ENCODE measurements around the gene PLXNA4.

Gene PLXNA4

DNA sequence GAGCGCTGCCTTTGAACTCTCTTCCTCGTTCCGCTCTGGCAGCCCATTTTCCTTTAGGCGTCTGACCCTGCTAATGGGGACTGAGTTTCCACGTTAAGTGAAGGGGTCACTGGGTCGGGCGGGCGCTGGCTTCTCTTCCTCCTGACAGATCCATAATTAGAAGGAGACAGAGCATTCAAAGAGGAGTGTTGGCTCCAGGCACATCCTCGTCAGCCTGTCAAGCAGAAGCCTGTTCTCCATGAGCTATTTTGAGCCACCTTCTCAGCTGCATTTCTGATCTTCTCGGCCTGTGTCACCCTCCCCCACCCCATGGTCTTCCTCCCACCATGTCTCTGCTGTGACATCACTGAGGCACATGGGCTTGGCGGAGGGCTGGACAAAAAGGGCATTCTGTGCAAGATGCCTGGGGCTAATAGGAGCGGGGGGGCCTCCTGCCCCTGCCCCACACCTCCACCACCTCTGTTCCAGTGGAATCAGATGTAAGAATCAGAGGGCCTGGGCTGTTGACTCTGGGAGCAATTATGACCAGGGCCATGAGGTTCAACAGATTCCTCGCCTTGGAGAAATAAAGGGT, 248.1 kb downstream of the PLXNA4 start:
- DNase-seq (ENCODE audit: low read depth in 2 of 2, low spot score in 1 of 2), result no peak

- no peak for DNase-seq (ENCODE audit: low read depth in 2 of 2, low spot score in 1 of 2)
Observed at GRCh38 chr7:132326878-132327589, 249.2 kb downstream of the PLXNA4 start.

DNA sequence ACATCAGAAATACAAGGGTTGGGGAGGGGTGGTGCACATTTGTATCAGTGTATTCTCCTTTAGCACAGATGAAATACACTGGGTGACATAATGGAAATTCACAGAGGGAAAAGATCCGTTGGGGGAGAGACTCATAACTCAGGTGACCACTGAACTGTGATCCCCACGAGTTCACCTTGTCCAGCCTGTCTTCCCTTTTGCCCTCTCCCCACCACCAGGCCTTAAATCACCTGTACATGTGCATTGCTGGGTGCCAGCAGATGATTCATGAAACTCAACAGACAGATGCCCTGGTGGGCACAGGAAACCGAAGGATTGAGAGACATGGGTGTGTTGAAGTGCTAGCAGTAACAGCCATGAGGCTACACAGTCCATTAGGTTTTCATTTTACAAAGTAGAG, 253.3 kb downstream of the PLXNA4 start:
- no peak for DNase-seq (ENCODE audit: low read depth in 2 of 2, low spot score in 1 of 2)

GRCh38 chr7:132321387-132321786, 254.9 kb downstream of the PLXNA4 start:
- DNase-seq (ENCODE audit: low read depth in 2 of 2, low spot score in 1 of 2), result no peak

- DNase-seq (ENCODE audit: low read depth in 2 of 2, low spot score in 1 of 2), result no peak
Observed at GRCh38 chr7:132319481-132319880, 256.8 kb downstream of the PLXNA4 start.

DNA sequence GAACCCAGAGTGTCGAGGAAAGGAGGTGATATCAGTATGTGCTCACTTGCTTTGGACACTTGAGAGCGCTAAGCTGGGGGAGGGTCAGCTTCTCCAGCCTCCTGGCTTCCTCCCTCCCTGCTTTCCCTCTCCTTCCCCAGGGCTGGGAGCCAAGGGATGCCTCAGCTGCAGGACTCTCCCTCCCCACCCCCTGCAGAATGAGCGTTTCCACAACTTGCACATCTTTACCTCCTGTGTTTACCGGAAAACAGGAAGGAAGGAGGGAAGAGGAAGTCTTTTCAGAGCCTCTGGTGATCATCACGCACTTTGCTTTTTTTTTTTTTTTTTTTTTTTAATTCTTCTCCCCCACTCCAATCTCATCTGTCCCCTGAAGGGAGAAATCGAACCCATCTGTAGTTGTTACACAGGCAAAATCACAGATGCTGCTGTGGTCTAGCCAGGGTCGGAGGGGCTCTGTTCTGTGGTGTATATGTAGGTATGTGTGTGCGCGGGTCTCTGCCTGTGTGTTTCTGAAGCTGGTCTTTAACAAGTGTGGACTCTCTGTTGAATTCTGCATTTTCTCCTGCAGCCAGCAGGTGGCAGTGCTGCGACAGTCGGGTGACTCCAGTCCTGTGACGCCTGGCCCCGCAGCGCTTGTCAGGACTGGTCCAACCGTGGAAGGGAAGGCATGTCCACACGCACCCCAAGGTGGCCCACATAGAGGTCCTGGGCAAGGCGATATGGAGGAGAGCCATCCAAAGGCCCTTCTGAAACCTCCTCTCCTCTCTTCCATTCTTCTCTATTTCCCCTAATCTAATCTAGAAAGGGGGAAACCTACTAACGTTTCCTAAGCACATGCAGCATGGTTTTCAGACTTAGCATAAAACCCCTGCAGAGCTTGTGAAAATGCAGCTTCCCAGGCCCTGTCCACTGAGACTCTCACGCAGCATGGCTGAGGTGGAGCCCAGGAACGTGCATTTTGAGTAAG, 257.6 kb downstream of the PLXNA4 start:
- DNase-seq (ENCODE audit: low read depth in 2 of 2, low spot score in 1 of 2), result peak; percentile 35 to 53

DNA sequence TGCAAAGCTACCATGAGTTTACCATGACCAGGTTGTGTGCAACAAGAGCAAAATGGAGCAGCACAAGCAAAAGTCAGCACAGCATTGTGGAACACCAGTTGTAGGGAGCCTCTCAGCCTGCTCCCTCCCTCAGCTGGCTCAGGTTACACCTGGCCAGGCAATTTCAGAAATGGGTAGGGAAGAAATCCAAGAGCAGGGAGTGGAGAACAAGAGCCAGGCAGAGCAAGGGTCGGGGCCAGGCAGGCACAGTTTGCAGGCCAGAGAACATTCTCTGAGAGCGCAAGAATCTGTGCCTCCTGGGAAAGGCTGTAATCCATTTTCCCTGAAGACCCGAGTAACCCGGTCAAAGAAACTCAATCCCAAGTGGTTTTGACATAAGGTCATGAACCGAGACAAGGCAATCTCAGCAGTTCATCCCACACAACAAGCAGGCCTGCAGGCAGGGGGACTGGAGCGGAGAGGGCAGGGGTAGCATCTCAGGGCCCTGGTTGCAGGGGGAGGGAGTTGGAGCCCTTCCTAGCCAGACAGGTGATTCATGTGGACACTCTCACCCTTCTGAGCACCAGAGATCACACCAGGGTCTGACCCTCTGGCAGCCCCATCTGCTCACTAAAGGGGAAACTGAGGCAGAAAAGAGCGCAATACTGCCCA, 258.4 kb downstream of the PLXNA4 start:
- no peak for DNase-seq (ENCODE audit: low read depth in 2 of 2, low spot score in 1 of 2)

DNA sequence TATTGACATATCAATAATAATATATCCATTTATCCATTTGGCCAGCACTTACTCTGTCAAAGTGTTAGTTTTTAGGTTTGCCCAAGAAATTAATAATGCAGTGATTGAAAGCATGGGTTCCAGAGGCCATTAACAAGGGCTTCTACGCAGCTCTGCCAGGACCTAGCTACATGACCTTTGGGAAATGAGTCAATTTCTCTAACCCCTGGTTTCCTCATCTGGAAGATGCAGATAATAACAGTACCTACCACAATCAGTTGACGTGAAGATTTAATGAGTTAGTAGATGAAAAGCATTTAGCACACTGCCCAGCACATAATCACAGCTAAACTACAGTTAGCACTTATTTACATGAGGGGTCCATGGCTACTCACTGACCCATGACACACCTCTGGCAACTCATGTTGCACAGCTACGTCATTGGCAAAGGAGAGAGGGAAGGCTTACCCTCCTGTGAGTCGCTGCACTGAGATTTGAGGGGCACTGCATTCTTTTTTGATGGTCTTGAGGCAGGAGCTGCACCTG, 263.7 kb downstream of the PLXNA4 start:
- no peak for DNase-seq (ENCODE audit: low read depth in 2 of 2, low spot score in 1 of 2)

DNA sequence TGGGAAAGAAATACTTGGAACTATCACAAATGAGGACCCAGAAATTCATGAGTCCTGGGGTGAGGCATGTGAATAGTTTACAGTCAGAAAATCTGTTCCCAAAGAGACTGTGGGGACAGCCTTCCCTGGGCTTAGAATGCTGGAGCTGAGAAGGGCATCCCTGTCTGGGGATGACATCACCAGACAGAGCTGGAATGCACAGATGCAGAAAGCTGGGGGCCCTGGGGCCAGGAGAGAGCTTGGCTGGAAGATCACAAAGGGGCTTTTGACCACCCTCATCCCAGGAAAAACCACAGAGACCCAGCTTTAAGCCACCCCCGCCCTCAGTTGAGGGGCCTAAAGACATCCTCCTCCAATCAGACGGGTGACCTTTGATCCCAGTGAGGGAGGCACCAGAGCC, 264.5 kb downstream of the PLXNA4 start:
- DNase-seq (ENCODE audit: low read depth in 2 of 2, low spot score in 1 of 2), result no peak

DNA sequence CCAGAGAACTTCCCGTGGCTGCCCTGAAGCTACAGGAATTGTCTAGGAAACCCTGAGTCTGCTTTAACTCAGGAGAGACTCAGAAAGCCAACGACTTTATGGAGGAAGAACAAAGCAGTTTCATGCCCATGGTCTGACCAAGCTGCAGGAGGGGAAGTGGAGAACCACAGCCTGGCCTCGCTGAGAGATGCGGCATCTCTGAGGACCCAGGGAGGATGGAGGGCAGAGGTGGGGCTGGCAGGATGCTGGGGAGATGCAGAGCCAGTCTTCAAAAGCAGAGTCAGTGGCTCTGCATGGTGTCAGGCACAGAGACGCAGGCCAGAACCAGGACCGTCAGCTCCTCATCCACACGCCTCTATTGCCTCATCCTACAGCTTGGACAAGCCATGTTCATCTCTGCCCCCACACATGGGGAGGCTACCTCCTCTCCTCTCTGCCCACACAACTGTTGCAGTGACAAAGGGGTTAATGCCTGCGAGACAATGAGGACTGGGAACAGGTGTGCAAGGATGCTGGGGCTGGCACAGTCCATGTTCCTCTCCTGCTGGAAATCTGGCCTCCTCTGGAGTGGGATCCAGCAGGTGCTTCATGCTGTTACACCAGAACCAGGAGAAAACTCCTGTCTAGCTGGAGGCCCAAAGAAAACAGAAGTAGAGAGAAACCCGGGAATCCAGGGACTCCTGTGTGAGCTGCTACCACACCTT, 267.0 kb downstream of the PLXNA4 start:
- DNase-seq (ENCODE audit: low read depth in 2 of 2, low spot score in 1 of 2), result no peak

GRCh38 chr7:132307465-132307864, 268.8 kb downstream of the PLXNA4 start:
- DNase-seq (ENCODE audit: low read depth in 2 of 2, low spot score in 1 of 2), result no peak

DNA sequence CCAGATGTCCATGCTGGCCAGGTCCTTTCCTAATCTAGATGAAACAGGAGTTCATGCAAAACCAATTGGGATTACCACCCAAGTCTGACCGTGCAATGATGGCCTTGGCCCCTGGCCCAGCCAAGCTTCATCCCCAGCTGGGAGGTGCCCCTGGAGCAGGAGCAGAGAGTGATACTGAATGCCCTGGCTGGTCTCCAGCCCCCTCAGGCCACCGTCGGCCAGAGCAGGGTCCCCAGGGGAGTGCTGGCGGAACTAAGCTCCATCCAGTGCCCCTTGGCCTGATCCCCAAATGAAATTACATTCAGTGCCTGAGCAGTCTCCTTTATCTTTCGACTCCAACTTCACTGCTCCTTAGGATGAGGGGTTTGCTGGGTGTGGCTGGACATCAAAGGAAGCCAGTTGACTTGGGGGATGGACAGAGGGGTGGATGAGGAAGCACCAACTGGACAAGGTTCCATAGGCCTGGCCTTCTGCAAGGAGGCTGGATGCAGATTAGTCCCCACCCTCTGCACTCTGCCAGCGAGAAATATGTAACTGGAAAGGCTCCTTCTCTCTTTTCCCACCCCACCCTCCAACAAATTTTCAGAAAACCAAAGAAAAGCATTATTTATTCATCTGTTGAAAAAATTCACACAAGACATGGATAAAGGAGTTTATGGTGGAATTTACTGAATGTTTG, 275.5 kb downstream of the PLXNA4 start:
- no peak for DNase-seq (ENCODE audit: low read depth in 2 of 2, low spot score in 1 of 2)

DNA sequence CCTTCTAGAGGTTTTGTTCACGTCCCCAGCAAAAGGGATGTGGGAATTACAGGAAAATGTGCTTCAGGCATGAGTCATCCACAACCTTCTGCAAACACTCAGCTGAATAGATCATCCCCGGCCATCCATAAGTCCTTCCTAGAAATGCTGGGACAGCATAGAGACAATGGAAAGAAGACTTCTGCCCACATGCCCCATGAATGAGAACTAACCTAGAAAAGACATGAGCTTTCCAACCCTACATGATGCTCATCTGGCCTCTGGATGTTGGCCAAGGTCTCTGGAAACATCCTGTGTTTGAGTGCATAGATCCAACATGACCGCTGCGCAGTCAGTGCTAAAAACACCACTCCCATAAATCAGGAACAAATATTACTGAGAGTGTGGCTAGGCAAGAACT, 277.5 kb downstream of the PLXNA4 start:
- no peak for DNase-seq (ENCODE audit: low read depth in 2 of 2, low spot score in 1 of 2)

DNA sequence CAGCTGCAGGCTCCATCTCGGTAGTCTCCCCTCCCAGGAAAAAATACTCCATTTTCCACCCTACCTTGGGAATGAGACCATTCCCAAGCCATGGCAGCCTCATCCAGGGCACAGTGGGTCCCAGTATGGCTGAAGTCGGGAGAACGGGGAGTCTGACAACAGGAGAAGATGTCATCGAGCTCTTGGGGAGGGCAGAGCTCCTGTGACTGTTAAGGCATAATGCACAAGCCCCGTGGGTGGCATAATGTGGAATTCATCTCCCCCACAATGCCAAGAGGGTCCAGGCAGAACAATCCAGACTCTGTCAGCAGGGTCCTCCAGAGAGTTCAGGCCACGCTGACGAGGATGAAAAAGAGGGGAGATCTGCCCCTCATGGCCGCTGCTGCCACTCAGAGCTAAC, 279.4 kb downstream of the PLXNA4 start:
- DNase-seq (ENCODE audit: low read depth in 2 of 2, low spot score in 1 of 2), result no peak

DNA sequence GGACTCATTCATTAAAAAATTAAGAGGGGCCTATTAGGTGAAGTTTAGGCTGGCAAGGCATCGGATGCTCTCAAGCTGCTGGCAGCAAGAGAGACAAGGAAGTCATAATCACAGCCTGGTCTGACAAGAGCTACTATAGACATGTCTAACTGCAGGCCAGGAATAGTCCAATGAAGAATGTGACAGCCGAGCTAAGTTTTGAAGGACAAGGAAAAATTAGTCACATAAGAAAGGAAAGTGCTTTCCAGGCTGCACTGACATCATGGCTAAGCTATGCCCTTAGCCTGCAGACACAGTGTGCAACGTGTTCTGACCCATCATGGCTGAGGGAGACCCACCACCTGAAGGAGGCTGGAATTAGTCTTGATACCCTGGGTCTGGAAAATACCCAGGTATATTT, 281.1 kb downstream of the PLXNA4 start:
- DNase-seq (ENCODE audit: low read depth in 2 of 2, low spot score in 1 of 2), result no peak

- no peak for DNase-seq (ENCODE audit: low read depth in 2 of 2, low spot score in 1 of 2)
Observed at GRCh38 chr7:132292803-132293202, 283.5 kb downstream of the PLXNA4 start.

DNA sequence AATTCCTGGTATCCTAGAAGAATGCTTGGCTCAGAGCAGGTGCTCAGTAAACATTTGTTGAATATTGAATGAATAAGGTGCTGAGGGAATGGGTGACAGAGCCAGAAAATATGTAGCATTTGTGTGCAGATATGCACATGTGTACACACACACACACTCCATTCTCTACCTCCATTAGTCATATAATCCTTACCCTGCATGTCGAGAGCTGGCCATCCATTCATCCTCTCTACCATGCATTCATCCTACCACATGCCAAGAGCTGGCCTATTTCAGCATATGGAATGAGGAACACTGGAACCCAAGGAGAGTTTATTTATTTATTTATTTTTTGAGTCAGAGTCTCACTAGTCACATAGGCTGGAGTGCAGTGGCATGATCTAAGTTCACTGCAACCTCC, 284.8 kb downstream of the PLXNA4 start:
- no peak for DNase-seq (ENCODE audit: low read depth in 2 of 2, low spot score in 1 of 2)

GRCh38 chr7:132290021-132290420, 286.2 kb downstream of the PLXNA4 start:
- no peak for DNase-seq (ENCODE audit: low read depth in 2 of 2, low spot score in 1 of 2)

DNA sequence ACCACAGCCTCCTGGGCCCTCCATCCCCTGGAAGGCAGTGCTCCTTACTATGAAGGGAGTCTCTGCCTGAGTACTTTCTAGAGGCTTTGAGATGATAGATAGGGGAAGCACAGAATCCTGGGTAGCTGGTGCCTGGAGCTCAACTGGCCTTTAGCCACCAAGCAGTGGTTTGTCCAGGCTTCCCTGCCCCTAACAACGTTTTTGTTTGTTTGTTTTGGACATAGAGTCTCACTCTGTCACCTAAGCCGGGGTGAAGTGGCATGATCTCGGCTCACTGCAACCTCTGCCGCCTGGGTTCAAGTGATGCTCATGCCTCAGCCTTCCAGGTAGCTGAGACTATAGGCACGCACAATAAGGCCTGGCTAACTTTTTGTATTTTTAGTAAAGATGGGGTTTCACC, 289.4 kb downstream of the PLXNA4 start:
- DNase-seq (ENCODE audit: low read depth in 2 of 2, low spot score in 1 of 2), result no peak

- DNase-seq (ENCODE audit: low read depth in 2 of 2, low spot score in 1 of 2), result no peak
Observed at GRCh38 chr7:132280335-132280734, 295.9 kb downstream of the PLXNA4 start.

All from stimulated activated CD8-positive, alpha-beta memory T cell treated with anti-CD3 and anti-CD28 coated beads, Interleukin-4, amount 100 ng/mL, for 1 hour (primary cell).